Retinal pigment epithelial cell (primary cell): Measurements from ENCODE around the gene PRKG1.
"Not testable (repeated sequence)": the region's sequence is repeated elsewhere in the genome, so short reads cannot be mapped to it uniquely, and the experiment has no call there.

ENCODE experiments used
- DNase-seq: peaks from one replicate; pipeline ENCODE4 v3.0.0-alpha.2; 2010; ENCODE audit warnings: low read depth
- H3K4me3 ChIP-seq: 2 replicates; pipeline ENCODE4 v1.5.1; 2011; ENCODE audit warnings: mild to moderate bottlenecking, low read length, control low read depth, moderate library complexity
- CTCF ChIP-seq: conservative IDR thresholded peaks from 2 replicates; pipeline ENCODE4 v1.5.1; 2011; ENCODE audit warnings: low read depth, low read length, control low read depth, inconsistent platforms

PRKG1 gene

GRCh38 chr10:51203359-51203758 lies 129.1 kb downstream of the PRKG1 start:
- no peak for TF ChIP-seq CTCF
- no peak overlapping the region for H3K4me3 ChIP-seq
- no peak for DNase-seq

- no peak overlapping the region for H3K4me3 ChIP-seq
- TF ChIP-seq CTCF, result no peak
- no peak for DNase-seq
Measured at GRCh38 chr10:51204066-51204465, 129.8 kb downstream of the PRKG1 start.

GRCh38 chr10:51204701-51205100 lies 130.4 kb downstream of the PRKG1 start:
- H3K4me3 ChIP-seq, result no peak overlapping the region
- no peak for TF ChIP-seq CTCF

GRCh38 chr10:51206500-51206899 lies 132.2 kb downstream of the PRKG1 start:
- no peak overlapping the region for H3K4me3 ChIP-seq
- no peak for TF ChIP-seq CTCF
- no peak for DNase-seq

More at GRCh38 chr10:51204701-51205100, 130.4 kb downstream of the PRKG1 start:
- no peak for DNase-seq

- not testable (repeated sequence) for DNase-seq, H3K4me3 ChIP-seq
Measured at GRCh38 chr10:51212937-51213336, 138.7 kb downstream of the PRKG1 start.

- no peak overlapping the region for H3K4me3 ChIP-seq
- no peak for TF ChIP-seq CTCF
- no peak for DNase-seq
Measured at GRCh38 chr10:51214207-51215196, 140.2 kb downstream of the PRKG1 start.

GRCh38 chr10:51215951-51216834 lies 141.9 kb downstream of the PRKG1 start:
- H3K4me3 ChIP-seq, result no peak overlapping the region
- no peak for DNase-seq
- TF ChIP-seq CTCF, result no peak
